Smooth muscle cell (in vitro differentiated cells): ENCODE data around the gene ZBTB12. TPM values are rescaled to one million over a fixed set of nuclear protein-coding genes. Genes with fewer than 3 reads are reported as not detected.

ENCODE experiments used
- DNase-seq: peaks from one replicate; lab custom pipeline; 2025; ENCODE audit not compliant: unreplicated experiment; lab: John Stamatoyannopoulos, UW
- H2AFZ ChIP-seq: fragments of 200-600 bp; sonication (generic); 2 replicates; pipeline ENCODE4 v1.6.0; 2016; ENCODE audit warnings: antibody characterized with exemption, low read depth, mild to moderate bottlenecking
- H3F3A ChIP-seq: fragments of 200-600 bp; sonication (generic); 2 replicates; pipeline ENCODE4 v1.6.0; 2017; ENCODE audit warnings: antibody characterized with exemption, low read depth
- H3K27ac ChIP-seq: fragments of 200-600 bp; sonication (generic); 2 replicates; pipeline ENCODE4 v1.5.1; 2016; ENCODE audit warnings: low read depth, mild to moderate bottlenecking
- H3K27me3 ChIP-seq: fragments of 200-600 bp; sonication (generic); 2 replicates; pipeline ENCODE4 v1.6.1; 2016; ENCODE audit warnings: low read depth, mild to moderate bottlenecking
- H3K36me3 ChIP-seq: fragments of 200-600 bp; sonication (generic); 2 replicates; pipeline ENCODE4 v1.5.1; 2016; ENCODE audit warnings: low read depth
- H3K4me1 ChIP-seq: fragments of 200-600 bp; sonication (generic); 2 replicates; pipeline ENCODE4 v1.5.1; 2016; ENCODE audit warnings: low read depth
- H3K4me2 ChIP-seq: fragments of 200-600 bp; sonication (generic); 2 replicates; pipeline ENCODE4 v1.6.0; 2016; ENCODE audit warnings: mild to moderate bottlenecking
- H3K4me3 ChIP-seq: fragments of 200-600 bp; sonication (generic); 2 replicates; pipeline ENCODE4 v1.5.1; 2016; ENCODE audit warnings: mild to moderate bottlenecking
- H3K79me2 ChIP-seq: fragments of 200-600 bp; sonication (generic); 2 replicates; pipeline ENCODE4 v1.6.0; 2016; ENCODE audit warnings: low read depth, mild to moderate bottlenecking
- H3K9ac ChIP-seq: fragments of 200-600 bp; sonication (generic); 2 replicates; pipeline ENCODE4 v1.6.0; 2016; ENCODE audit warnings: low read depth
- H3K9me3 ChIP-seq: fragments of 200-600 bp; sonication (generic); replicated peaks from 2 replicates; pipeline ENCODE4 v1.5.1; 2016; ENCODE audit warnings: low read depth
- H4K20me1 ChIP-seq: fragments of 200-600 bp; sonication (generic); 2 replicates; pipeline ENCODE4 v1.6.0; 2016; ENCODE audit warnings: low read depth
- CTCF ChIP-seq: fragments of 200-600 bp; sonication (generic); IDR thresholded peaks from 2 replicates; pipeline ENCODE4 v1.5.1; 2017; ENCODE audit warnings: borderline replicate concordance, mild to moderate bottlenecking, antibody characterized with exemption; ENCODE audit not compliant: insufficient read depth, poor library complexity, severe bottlenecking
- WGBS: methylation state at CpG from one replicate; pipeline ENCODE4 v1.1.7; 2016; ENCODE audit warnings: low lambda C conversion rate; 5-methylcytosine and 5-hydroxymethylcytosine counted together
- polyA plus RNA-seq: library from polyadenylated mRNA; unstranded; fragments of >200 nt; fragmentation: Nextera tagmentation; extraction: Ambion mirVana; gene quantifications from 2 replicates; pipeline ENCODE4 v1.2.1, GENCODE V29; 2016
- total RNA-seq: library from RNA; depleted of rRNA; stranded (reverse); fragments of >200 nt; gene quantifications from 2 replicates; pipeline ENCODE4 v1.2.3, GENCODE V29; 2014

ZBTB12 gene
- total and polyA plus RNA-seq, 2 experiments from 2014 or later = 0.04 TPM; not detected in 1

GRCh38 chr6:31918069-31918720, 16.3 kb upstream of the ZBTB12 start:
- Histone ChIP-seq H3K79me2 (no peaks in the 10 kb centered on the region), H3K4me1 (no peaks in the 10 kb centered on the region), H3K27ac (no peak overlapping the region), H3K27me3 (no peaks in the 10 kb centered on the region), H2AFZ (no peak overlapping the region), H3K36me3 (no peaks in the 10 kb centered on the region), H3K4me2 (no peak overlapping the region), H3K4me3 (no peak overlapping the region), H4K20me1 (no peaks in the 10 kb centered on the region), H3K9me3 (no peaks in the 10 kb centered on the region), H3F3A (no peaks in the 10 kb centered on the region), H3K9ac (no peak overlapping the region)
- 93% methylated on average over 8 of the region's 8 CpGs for WGBS
- no peak for DNase-seq
- no peak for TF ChIP-seq CTCF

GRCh38 chr6:31915756-31916155, 13.9 kb upstream of the ZBTB12 start:
- no peaks in the 10 kb centered on the region for H4K20me1 ChIP-seq
- H3F3A ChIP-seq = no peaks in the 10 kb centered on the region
- H3K36me3 ChIP-seq = no peaks in the 10 kb centered on the region
- no peak overlapping the region for H2AFZ ChIP-seq
- H3K4me3 ChIP-seq = no peak overlapping the region
- H3K27ac ChIP-seq = no peak overlapping the region
- WGBS = 80% methylated on average over 6 of the region's 6 CpGs
- no peaks in the 10 kb centered on the region for H3K9me3 ChIP-seq
- no peak overlapping the region for H3K9ac ChIP-seq
- no peak overlapping the region for H3K4me2 ChIP-seq
- no peak for DNase-seq
- H3K79me2 ChIP-seq = no peaks in the 10 kb centered on the region
- no peaks in the 10 kb centered on the region for H3K27me3 ChIP-seq
- no peaks in the 10 kb centered on the region for H3K4me1 ChIP-seq
- TF ChIP-seq CTCF = no peak

- Histone ChIP-seq H4K20me1 (no peaks in the 10 kb centered on the region), H3K27me3 (no peaks in the 10 kb centered on the region), H3K4me2 (no peak overlapping the region), H3K36me3 (no peaks in the 10 kb centered on the region), H3K27ac (no peak overlapping the region), H3K9me3 (no peaks in the 10 kb centered on the region), H3K79me2 (no peaks in the 10 kb centered on the region), H3K4me1 (no peaks in the 10 kb centered on the region), H2AFZ (no peak overlapping the region), H3F3A (no peaks in the 10 kb centered on the region), H3K4me3 (no peak overlapping the region), H3K9ac (no peak overlapping the region)
- no peak for TF ChIP-seq CTCF
- no peak for DNase-seq
Observed at GRCh38 chr6:31915351-31915750, 13.5 kb upstream of the ZBTB12 start.
